A549 (cell line): Measurements from ENCODE around the gene CEP83.

Source experiments
- CBX8 ChIP-seq: fragments of 200-600 bp; sonication (generic); IDR thresholded peaks from 2 replicates; pipeline ENCODE4 v1.6.1; 2016
- CTCF ChIP-seq: fragments of >200 bp; sonication (Bioruptor Twin); formaldehyde crosslinking; IDR thresholded peaks from 3 replicates; pipeline ENCODE4 v1.5.1; 2016
- EP300 ChIP-seq, 2 experiments: fragments of >200 bp; sonication (Bioruptor Twin); formaldehyde crosslinking; IDR thresholded peaks; 2 replicates in 1 of 2; 3 replicates in 1 of 2; pipeline ENCODE4 v1.6.1; 2016 to 2017
- JUN ChIP-seq, 2 experiments: fragments of >200 bp; sonication (Bioruptor Twin); formaldehyde crosslinking; IDR thresholded peaks; 2 replicates in 1 of 2; 3 replicates in 1 of 2; pipeline ENCODE4 v1.6.1; 2016 to 2017
- KDM1A ChIP-seq: fragments of 200-600 bp; sonication (generic); IDR thresholded peaks from 2 replicates; pipeline ENCODE4 v1.6.1; 2016; ENCODE audit warnings: low read depth, mild to moderate bottlenecking
- MAX ChIP-seq: IDR thresholded peaks from 2 replicates; pipeline ENCODE4 v1.6.1; 2012
- POLR2A ChIP-seq: IDR thresholded peaks from 2 replicates; pipeline ENCODE4 v1.6.1; 2012; ENCODE audit warnings: mild to moderate bottlenecking, low read length
- RAD21 ChIP-seq, 2 experiments: fragments of >200 bp in 1 of 2; sonication (Bioruptor Twin) in 1 of 2; formaldehyde crosslinking in 1 of 2; IDR thresholded peaks in 1 of 2; conservative IDR thresholded peaks in 1 of 2; 2 replicates in 1 of 2; 3 replicates in 1 of 2; pipeline ENCODE4 v1.6.1; 2012 to 2018; ENCODE audit warnings: inconsistent platforms in 1 of 2

- TF ChIP-seq CTCF (no peak), RAD21 (conservative IDR thresholded peaks at IDR 0.05 in 1 of 2, IDR thresholded peaks at IDR 0.05 in 1 of 2) (no peak), KDM1A (no peak), MAX (no peak), CBX8 (no peak), EP300 (IDR thresholded peaks at IDR 0.05) (no peak), JUN (IDR thresholded peaks at IDR 0.05) (no peak), POLR2A (no peak)
Measured at GRCh38 chr12:94379479-94380113, 80.1 kb downstream of the CEP83 start.
